ENCODE measurements around the gene MKNK1.

The MKNK1 gene

GRCh38 chr1:46539972-46540371, 64.1 kb downstream of the MKNK1 start:
- DNase-seq (ENCODE audit: low read depth, low spot score): no peak

GRCh38 chr1:46538147-46538546, 65.9 kb downstream of the MKNK1 start:
- no peak for DNase-seq (ENCODE audit: low read depth, low spot score)

- no peak for DNase-seq (ENCODE audit: low read depth, low spot score)
These were observed 66.4 kb downstream of the MKNK1 start for GRCh38 chr1:46537651-46538050.

- DNase-seq (ENCODE audit: low read depth, low spot score): no peak
These were observed 67.5 kb downstream of the MKNK1 start for GRCh38 chr1:46536527-46536926.

GRCh38 chr1:46535063-46535462, 69.0 kb downstream of the MKNK1 start:
- DNase-seq (ENCODE audit: low read depth, low spot score): no peak

- no peak for DNase-seq (ENCODE audit: low read depth, low spot score)
These were observed 70.7 kb downstream of the MKNK1 start for GRCh38 chr1:46533179-46533864.

- no peak for DNase-seq (ENCODE audit: low read depth, low spot score)
These were observed 71.4 kb downstream of the MKNK1 start for GRCh38 chr1:46532498-46533178.

- DNase-seq (ENCODE audit: low read depth, low spot score): no peak
These were observed 72.0 kb downstream of the MKNK1 start for GRCh38 chr1:46532095-46532494.

GRCh38 chr1:46530791-46531409, 73.2 kb downstream of the MKNK1 start:
- DNase-seq (ENCODE audit: low read depth, low spot score): no peak

GRCh38 chr1:46530311-46530710, 73.8 kb downstream of the MKNK1 start:
- no peak for DNase-seq (ENCODE audit: low read depth, low spot score)

GRCh38 chr1:46529031-46529630, 74.9 kb downstream of the MKNK1 start:
- DNase-seq (ENCODE audit: low read depth, low spot score): no peak

GRCh38 chr1:46528297-46528955, 75.6 kb downstream of the MKNK1 start:
- DNase-seq (ENCODE audit: low read depth, low spot score): no peak

GRCh38 chr1:46527474-46528296, 76.4 kb downstream of the MKNK1 start:
- DNase-seq (ENCODE audit: low read depth, low spot score): no peak

- DNase-seq (ENCODE audit: low read depth, low spot score): no peak
These were observed 77.3 kb downstream of the MKNK1 start for GRCh38 chr1:46526691-46527291.

- no peak for DNase-seq (ENCODE audit: low read depth, low spot score)
These were observed 77.9 kb downstream of the MKNK1 start for GRCh38 chr1:46526013-46526690.

GRCh38 chr1:46525253-46525983, 78.7 kb downstream of the MKNK1 start:
- no peak for DNase-seq (ENCODE audit: low read depth, low spot score)

GRCh38 chr1:46524843-46525242, 79.2 kb downstream of the MKNK1 start:
- no peak for DNase-seq (ENCODE audit: low read depth, low spot score)

GRCh38 chr1:46523496-46524353, 80.3 kb downstream of the MKNK1 start:
- no peak for DNase-seq (ENCODE audit: low read depth, low spot score)

- DNase-seq (ENCODE audit: low read depth, low spot score): no peak
These were observed 81.1 kb downstream of the MKNK1 start for GRCh38 chr1:46522969-46523320.
